Heart left ventricle (tissue), 13 donors: ENCODE results near the gene SH3GL3.

Source experiments
- POLR2A ChIP-seq, 2 donors: fragments of 450-650 bp; IDR thresholded peaks; one replicate each; pipeline ENCODE4 v1.6.1; 2017; ENCODE audit warnings: antibody characterized with exemption in 2 of 2, mild to moderate bottlenecking in 2 of 2, moderate library complexity in 2 of 2
- TF ChIP-seq, protein P1 (sequence below), 12 donors: fragments of 200-600 bp; sonication (generic) in 4 of 12; IDR thresholded peaks; one replicate each; pipeline versions ENCODE4 v1.5.0 to v1.8.0; 2018 to 2022; ENCODE audit warnings: antibody characterized with exemption in 12 of 12, mild to moderate bottlenecking in 5 of 12
- donor health status: ischemic (EF 13 %, LVEDD 7.1; RV severe dilation, severe dysfunction).
- donor health status: DM: no; HTN: yes; CAD: no.
- donor health status: DM: no; HTN: no; CAD: no.
- donor health status: ischemic (EF 25% LVEDD 6.9; RV normal size, moderate dysfunction).
- donor health status: ischemic (EF 25% LVEDD 5.7; RV mildly dilated, moderate dysfunction).
- donor health status: ischemic (EF 35%, LVEDD 5.7; RV mildly dilated, moderate dysfunction).
- donor health status: nonischemic (EF 11% LVEDD 7.7; RV severe dilation, severe dysfunction).
- donor health status: DM: yes; HTN: yes; CAD: no.
- donor health status: PGD.
- donor health status: ischemic (EF 29% LVEDD 5.4; RV normal size, mild dysfunction).
- donor health status: nonischemic (EF 23%, LVEDD 6.1; RV moderate dilation, normal function).

DNA sequence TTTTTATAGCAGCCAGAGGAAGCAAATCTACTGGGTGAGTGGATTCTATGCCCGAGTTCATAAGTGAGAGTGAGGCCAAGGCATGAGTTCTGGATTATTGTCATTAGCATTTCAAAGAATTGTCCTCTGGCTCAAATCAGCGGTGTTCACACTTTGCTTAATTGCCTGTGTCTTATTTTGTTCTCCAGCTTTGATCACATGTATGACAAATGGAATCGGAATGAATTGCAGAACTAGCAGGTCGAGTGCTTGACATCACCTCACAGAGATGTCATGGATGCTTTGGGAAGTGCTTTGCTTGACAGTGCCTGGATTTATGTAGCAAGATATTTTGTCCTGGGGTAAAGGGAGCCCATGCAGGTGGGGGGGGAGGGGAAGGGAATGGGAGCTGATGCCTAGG is 68.0 kb downstream of the SH3GL3 start:
- TF ChIP-seq, protein P1, sequence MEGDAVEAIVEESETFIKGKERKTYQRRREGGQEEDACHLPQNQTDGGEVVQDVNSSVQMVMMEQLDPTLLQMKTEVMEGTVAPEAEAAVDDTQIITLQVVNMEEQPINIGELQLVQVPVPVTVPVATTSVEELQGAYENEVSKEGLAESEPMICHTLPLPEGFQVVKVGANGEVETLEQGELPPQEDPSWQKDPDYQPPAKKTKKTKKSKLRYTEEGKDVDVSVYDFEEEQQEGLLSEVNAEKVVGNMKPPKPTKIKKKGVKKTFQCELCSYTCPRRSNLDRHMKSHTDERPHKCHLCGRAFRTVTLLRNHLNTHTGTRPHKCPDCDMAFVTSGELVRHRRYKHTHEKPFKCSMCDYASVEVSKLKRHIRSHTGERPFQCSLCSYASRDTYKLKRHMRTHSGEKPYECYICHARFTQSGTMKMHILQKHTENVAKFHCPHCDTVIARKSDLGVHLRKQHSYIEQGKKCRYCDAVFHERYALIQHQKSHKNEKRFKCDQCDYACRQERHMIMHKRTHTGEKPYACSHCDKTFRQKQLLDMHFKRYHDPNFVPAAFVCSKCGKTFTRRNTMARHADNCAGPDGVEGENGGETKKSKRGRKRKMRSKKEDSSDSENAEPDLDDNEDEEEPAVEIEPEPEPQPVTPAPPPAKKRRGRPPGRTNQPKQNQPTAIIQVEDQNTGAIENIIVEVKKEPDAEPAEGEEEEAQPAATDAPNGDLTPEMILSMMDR (IDR thresholded peaks at IDR 0.05): no peak
- no peak for TF ChIP-seq POLR2A (IDR thresholded peaks at IDR 0.05)
